ENCODE data around the gene TRIM44. TPM values are rescaled to one million over a fixed set of nuclear protein-coding genes. Genes with fewer than 3 reads are reported as not detected.
"Not testable (repeated sequence)": the region's sequence is repeated elsewhere in the genome, so short reads cannot be mapped to it uniquely, and the experiment has no call there.

Gene TRIM44
- polyA plus RNA-seq, 4 donors: 64.7 to 100 (median 82.9) TPM

DNA sequence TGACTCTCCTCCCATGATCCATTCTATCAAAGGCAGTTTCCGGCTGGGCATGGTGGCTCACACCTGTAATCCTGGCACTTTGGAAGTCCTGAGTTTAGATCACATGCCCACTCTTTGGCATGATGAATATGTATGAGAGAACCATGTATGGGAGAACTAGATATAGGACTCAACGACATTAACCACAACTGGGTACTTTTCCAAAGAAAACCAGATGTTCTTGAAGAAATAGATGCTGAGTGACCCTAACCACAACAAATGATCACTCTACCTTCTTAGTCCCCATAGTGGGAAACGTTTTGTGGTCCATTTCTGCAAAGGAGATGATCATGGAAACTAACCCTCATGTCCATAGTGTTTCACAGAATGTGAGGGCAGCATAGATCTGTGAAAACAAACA lies 30.7 kb upstream of the TRIM44 start:
- DNase-seq (ENCODE audit: low read depth in 4 of 4, low spot score in 3 of 4): no peak

DNA sequence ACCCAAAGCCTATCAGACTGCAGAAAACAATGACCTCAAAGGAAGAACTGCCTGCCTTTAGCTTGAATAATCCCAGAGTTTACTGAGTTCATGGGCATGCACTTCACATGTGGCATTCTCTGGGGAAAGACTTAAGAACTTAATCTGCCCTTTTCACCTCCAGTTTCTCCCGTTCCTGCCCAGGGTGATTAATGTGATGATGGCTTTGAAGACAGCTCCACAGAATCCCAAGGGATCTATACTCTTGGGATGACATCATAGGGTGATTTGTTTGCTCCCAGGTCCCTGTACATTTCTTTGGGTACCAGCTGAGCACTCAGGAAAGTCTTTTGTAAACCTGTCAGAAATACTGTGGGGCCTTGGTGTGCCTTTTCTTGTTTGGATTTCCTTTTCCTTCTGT lies 30.3 kb upstream of the TRIM44 start:
- DNase-seq (ENCODE audit: low read depth in 4 of 4, low spot score in 3 of 4): no peak

DNA sequence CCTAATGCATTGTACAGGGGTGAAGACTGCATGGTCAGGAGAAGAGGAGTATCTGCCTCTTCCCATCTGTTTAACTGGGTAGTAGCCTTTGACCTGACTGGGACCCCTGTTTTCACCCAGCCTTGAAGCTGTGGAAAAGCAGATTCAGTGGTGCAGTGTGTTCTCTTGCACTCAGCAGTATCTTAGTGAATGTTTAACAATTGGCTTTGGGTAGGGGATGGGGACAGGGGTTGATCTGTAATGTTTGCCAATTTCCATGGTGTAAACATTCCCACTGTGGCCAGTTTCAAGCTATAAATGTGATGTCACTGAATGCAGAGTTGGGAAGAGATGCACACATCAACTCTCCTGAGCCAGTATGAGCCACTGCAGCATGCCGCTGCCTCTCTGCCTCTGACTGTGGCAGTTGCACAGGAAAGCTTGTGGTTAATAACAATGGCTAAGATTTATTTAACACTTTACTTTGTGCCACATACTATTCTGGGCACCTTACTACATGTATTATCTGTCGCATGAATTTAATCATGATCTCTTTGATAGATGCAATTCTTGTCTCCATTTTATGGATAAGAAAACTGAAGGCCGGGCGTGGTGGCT lies 28.6 kb upstream of the TRIM44 start:
- no peak for DNase-seq (ENCODE audit: low read depth in 4 of 4, low spot score in 3 of 4)

DNA sequence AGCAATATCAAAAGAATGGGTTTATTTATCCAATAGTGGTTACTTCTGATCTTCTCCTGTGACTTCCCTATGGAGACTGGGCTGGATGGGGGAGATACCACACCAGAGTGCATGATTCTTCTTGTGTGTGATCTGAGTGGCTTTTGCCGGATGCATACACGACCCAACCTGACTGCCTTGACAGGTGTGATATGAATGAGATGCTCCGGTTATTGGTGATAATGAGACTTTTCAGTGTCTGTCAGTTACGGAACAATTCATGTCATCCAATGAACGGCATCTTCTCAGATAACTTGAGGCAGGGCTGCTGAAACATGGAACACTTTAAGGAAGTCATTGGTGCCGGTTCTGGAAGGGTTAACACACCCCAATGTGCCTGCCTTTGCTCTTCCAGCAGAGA lies 26.6 kb upstream of the TRIM44 start:
- DNase-seq (ENCODE audit: low read depth in 4 of 4, low spot score in 3 of 4): no peak

DNA sequence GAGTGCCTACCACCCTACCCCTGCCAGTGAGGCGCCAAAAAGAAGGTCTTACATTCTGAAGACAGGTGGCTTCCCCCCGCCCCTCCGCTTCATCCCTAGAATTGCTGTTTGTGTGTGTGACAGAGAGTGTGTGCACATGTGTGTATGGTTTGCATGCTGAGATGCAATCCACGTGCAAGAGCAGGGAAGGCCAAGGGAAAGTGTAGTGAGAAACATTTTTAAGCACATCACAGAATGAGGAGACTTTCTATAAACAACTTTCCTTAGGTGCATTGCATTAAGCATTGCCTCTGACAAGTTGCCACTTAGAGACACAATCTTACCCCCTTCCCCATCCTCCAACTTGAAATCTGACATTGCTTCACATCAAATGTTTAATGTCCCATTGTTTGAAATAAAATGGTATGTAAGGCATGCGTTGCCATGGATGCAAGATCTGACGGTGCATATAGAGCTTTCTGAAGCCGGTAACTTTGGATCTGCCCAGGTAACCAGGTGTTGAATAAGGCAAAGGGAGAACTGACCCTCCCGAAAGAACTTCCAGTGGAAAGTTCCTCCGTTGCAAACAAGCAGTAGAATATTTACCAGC lies 22.9 kb upstream of the TRIM44 start:
- no peak for DNase-seq (ENCODE audit: low read depth in 4 of 4, low spot score in 3 of 4)

DNA sequence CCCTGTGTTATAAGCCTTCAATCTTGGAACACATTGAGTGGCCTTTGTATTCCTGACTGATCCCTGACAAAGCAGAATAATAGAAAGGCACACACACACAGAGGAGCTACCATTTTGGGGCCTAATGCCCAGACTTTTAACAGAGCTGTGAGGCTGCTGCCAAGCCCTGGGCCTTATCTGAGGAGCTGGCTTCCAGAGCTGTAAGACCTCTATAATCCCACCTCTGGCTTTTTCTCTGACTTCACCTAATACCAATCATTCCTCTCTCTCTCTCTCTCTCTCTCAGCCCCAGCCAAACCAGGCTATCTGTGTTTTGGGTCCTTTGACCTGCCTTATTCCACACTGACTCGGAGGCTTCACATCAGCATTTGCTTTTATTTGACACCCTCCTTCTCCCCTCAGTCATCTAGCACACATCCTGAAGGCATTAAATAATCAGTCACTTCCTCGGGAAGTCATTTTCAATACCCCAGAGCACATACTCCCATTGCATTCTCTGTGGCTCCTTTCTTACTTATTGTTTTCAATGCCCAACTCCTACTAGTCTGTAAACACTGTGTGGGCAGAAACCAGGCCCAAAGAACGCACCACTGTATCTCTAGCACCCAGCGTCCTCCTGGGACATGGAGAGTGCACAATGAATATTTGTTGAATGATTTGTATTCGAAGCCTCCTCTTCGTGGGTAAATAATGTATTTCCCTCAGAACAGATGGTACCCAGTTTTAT lies 21.2 kb upstream of the TRIM44 start:
- DNase-seq (ENCODE audit: low read depth in 4 of 4, low spot score in 3 of 4): no peak

DNA sequence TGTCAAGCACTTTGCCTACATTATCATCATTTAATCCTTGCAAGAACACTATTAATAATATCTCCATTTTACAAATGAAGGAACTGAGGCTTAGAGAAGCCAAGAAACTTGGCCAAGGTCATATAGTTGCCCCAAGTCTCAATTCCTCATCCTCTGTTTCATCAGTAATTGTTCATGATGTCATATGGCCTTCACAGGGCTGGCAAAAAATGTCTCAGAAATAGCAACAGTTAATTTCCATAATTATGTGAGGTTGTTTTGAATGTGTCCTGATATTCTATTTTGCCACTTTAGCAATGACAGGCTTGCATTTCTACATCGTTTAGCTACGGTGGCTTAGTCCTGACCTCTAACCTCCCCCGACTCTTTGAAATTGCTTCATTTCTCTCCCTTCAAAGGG lies 20.6 kb upstream of the TRIM44 start:
- DNase-seq (ENCODE audit: low read depth in 4 of 4, low spot score in 3 of 4): no peak

DNA sequence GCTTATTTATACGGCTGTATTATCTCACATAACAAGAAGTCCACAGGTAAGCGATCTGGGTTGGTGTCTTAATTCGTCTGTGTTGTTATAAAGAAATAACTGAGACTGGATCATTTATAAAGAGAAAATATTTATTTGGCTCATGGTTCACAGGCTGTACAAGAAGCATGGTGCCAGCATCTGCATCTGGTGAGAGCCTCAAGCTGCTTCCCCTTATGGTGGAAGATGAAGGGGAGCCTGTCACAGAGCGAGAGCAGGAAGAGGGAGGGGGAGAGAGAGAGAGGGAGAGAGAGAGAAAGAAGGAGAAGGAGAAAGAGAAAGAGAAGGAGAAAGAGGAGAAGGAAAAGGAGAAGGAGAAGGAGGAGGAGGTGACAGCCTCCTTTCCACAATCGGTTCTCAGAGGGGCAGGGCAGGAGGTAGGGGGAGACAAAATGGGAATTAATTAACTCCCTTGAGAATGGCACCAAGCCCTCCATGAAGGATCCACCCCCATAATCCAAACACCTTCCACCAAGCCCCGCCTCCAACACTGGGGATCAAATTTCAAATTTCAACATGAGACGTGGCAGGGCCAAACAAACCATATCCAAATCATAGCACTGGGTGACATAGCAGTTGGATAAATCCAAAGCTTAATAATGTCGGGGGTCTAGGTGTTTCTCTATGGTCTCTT lies 15.0 kb upstream of the TRIM44 start:
- no peak for DNase-seq (ENCODE audit: low read depth in 4 of 4, low spot score in 3 of 4)

DNA sequence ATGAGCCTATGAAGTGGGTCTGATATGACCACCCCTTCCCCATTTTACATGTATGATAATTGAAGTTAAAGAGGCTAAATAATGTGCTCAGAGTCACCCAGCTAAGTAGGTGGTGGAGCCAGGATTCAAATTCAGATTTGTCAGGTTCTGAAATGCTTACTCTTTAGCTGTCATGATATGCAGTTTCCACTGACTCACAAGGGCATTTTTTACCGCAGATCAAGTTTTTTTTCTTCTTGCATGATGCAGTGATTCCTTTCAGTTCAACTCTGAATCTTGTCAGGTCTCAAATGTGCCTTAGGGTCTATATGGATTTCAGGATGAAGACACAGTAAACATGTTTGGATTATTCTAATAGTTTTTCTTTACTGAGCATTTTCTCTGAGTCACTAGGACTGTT lies 12.6 kb upstream of the TRIM44 start:
- no peak for DNase-seq (ENCODE audit: low read depth in 4 of 4, low spot score in 3 of 4)

DNA sequence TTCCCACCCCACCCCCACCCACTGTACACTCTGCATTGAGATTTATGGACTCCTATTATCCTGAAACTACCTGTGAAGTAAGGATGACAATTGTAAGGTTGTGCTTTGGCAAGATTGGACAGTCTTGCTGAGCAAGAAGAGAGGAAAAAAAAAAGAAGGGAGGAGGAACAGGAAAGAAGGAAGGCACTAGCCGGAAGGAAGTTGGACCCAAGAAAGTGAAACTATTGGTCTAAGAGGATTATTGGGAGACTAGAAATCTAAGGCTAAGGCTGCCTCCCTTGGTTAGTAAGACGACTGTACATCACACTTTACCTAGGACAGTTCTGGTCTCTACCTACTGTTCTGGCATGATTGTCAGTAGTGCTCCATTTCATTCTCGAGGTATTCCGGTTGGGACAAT lies 12.1 kb upstream of the TRIM44 start:
- no peak for DNase-seq (ENCODE audit: low read depth in 4 of 4, low spot score in 3 of 4)

DNA sequence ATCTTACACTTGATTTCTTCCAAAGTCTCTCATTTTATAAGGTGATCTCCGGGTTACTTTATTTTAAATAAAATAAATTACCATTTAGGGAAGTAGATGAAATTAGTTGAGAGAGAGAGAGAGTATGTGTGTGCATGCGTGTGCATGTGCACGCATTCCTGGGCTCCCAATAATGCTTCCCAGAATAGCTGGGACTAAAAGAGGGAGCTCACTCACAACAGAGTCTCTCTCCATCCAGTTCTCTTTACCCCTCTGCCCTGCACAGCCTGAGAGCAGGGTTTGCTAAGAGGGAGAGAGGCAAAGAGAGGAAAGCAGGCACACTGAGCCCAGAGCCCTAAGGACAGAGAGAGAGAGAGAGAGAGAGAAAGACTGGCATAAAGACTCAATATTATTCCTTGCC lies 11.3 kb upstream of the TRIM44 start:
- no peak for DNase-seq (ENCODE audit: low read depth in 4 of 4, low spot score in 3 of 4)

DNA sequence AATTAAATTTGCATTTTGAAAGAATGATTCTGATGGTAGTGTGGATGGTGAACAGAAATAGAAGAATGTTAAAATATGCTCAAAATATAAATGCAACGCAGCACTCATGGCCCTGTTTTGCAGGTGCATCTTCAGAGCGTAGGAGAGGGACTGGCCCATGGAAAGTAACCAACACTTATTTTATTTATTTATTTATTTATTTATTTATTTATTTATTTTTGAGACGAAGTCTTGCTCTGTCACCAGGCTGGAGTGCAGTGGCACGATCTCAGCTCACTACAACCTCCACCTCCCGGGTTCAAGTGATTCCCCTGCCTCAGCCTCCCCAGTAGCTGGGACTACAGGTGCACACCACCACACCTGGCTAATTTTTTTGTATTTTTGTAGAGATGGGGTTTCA lies 9.8 kb upstream of the TRIM44 start:
- DNase-seq (ENCODE audit: low read depth in 4 of 4, low spot score in 3 of 4): not testable (repeated sequence)

DNA sequence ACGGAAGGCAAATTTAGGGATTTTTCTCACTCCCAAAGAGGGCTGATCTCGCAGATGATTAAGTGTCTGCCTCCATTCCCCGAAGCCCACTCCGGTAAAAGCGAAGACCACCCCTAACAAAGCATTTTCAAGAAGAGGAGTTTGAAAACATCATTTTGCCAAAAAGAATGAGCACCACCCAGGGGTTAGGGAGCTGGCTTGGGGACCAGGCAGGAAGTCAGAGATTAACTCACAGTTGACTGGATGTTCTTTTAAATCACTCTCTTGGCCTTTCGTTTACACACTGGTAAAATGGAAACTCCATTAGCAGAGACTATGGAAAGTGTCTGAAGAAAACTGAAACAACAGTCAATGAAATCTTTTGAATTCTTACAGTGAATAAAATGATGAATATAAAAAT lies 7.9 kb upstream of the TRIM44 start:
- no peak for DNase-seq (ENCODE audit: low read depth in 4 of 4, low spot score in 3 of 4)

DNA sequence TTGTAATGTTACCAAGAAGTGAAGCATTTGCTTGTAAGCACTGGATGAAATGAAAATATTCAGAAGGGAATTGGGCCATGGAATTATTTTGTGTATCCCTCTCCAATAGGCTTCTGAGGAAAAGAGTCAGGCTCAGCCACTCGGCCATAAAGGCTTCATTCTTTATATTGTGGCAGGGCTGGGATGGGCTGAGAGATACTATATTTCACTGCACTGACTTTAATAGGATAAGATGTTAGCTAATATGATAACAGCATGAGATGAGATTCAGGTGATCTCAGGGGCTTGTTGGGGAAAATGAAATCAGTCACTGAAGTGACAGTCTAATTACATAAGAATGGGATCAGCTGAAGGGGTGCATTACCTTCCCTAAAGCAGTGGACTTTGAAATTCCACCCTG lies 7.3 kb upstream of the TRIM44 start:
- DNase-seq (ENCODE audit: low read depth in 4 of 4, low spot score in 3 of 4): no peak

DNA sequence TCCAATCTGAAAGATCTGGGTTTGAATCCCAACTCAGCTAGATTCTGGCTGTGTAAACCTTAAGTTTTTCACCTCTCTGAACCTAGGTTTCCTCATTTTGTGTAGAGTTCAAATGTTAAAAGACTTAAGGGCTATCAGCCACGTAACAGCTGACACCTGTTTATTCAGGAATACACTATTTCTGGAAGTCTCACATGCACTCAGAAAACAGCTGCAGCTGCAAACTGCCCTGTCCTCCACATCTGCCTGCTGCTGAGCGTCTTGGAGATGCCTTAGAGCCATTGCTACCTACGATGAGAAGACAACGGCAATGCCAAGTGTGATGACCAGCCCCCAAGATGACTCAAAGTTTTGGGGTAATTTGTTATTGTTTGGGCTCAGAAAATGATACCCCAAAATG lies 6.7 kb upstream of the TRIM44 start:
- DNase-seq (ENCODE audit: low read depth in 4 of 4, low spot score in 3 of 4): no peak

DNA sequence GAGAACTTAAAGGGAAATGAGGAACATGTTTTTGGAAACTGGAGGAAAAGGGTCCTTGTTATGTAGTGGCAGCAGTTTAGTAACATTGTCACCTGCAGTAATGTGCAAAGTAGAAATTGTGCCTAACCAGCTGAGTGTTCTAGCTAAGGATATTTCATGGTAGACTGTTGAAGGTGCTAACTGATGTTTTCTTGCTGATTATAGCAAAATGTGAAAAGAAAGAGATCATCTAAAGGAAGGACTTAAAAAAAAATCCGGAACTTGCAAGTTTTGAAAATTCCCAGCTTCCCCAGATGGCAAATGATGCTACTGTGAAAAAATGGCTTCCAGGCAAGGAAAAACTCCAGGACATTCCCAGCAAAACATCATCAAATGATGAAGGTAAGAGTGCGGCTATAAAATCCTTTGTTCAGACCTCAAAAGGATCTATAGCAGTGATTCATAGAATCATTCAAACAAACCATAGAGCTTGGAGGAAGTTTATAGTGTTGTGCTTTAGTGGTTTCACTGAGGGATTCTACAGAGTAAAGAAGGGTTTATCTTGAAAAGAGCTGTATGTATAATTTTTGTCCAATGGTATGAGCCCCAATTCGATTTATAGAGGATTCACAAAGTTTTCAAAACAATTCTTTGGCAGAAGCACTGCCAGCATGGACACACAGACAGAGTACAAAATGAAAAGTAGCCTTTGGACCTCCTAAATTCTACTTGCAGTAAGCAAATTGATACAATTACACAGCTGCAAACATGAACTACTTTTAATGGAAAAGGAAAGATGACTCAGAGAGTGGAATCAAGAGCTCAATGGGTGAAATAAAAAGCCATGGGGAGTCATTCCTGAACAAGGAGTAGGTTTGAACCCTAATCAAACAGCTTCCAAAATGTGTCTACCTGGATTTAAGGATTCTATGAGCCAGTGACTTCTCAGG lies 4.3 kb upstream of the TRIM44 start:
- no peak for DNase-seq (ENCODE audit: low read depth in 4 of 4, low spot score in 3 of 4)

DNA sequence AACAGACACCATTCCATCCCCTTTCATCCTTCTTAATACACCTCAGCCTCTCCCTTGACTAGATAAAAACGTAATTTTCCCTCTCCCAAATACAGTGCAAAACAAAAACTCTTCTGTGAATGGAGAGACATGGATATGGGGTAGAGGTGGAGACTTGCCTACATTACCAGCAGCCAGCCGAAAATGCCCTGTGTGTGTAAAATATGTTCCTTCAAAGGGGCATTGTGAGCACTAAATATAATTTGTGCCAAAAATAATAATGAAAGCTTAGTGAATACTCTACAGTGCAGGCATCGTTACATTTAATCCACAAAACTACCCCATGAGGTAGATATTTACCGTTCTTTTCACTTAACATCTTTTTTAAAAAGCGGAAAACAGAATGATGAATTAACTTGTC lies 1.0 kb upstream of the TRIM44 start:
- no peak for DNase-seq (ENCODE audit: low read depth in 4 of 4, low spot score in 3 of 4)

DNA sequence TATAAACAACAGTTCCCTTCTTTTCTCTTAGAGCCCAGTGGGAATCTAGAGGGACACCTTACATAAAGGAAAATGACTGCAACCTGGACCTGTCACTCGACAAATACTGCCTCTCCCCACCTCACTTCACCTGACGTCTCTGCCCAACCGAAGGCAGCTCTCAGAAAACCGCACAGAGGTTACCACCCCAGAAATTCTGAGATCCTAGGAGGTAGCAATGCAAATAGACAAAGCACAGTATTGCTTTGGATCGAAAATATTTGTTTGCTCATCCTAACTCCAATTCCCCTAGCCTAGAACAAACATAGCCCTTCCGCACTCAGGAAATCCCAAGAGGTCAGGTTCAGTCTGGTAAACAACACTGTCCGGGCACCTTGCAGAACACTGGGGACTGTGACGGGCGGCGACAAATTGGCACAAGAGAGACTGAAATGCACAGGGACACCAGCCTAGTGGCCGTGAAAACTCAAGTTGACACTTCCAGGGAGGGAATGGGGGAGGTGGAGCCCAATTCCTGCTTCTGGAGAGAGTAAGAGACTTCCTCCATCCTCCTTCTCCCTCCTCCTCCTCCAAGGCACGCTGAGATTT lies 420 bp upstream of the TRIM44 start:
- peak in 1 of 4 donors; percentile 58 for DNase-seq (ENCODE audit: low read depth in 4 of 4, low spot score in 3 of 4)

DNA sequence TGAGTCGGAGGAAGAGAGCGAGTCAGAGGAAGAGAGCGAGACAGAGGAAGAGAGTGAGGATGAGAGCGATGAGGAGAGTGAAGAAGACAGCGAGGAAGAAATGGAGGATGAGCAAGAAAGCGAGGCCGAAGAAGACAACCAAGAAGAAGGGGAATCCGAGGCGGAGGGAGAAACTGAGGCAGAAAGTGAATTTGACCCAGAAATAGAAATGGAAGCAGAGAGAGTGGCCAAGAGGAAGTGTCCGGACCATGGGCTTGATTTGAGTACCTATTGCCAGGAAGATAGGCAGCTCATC lies 780 bp downstream of the TRIM44 start:
- DNase-seq (ENCODE audit: low read depth in 4 of 4, low spot score in 3 of 4): no peak

DNA sequence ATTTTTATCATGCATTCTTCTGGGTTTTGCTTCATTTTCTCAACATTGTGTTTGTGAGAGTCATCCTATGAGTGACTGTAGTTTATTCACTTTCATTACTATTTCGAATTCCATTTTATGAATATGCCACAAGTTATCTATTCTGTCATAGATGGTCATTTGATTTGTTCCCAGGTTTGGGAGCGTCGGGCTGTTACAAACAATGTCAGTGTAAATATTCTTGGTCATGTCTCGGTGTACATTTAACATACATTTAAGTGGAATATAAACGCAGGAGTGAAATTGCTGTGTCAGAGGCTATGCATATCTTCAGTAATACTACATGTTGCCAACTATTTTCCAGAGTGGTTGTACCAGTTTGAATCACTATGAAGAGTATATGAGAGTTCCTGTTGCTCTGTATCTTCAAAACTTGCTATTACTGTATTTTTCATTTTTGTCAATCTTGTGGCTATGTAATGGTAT lies 2.4 kb downstream of the TRIM44 start:
- DNase-seq (ENCODE audit: low read depth in 4 of 4, low spot score in 3 of 4): no peak
